K562 (cell line): ENCODE measurements around the gene SETD4. TPM values are rescaled to one million over a fixed set of nuclear protein-coding genes. Genes with fewer than 3 reads are reported as not detected.

ENCODE experiments used
- ATAC-seq: fragments of 200-7000 bp; cut with Tn5 transposase; 3 replicates; pipeline ENCODE4 v1.9.1; 2020; ENCODE audit warnings: moderate library complexity
- BruUV-seq: library from RNA; stranded (reverse); fragments of 400-500 nt; replicated peaks from 2 replicates; lab custom pipeline; 2021; lab: Mats Ljungman, UMichigan
- CTCF ChIA-PET: fragments of 300-600 bp; formaldehyde crosslinking; extraction: SDS; loops from one replicate; lab custom pipeline; 2021; ENCODE audit warnings: low intra/inter-chr PET ratio; lab: Yijun Ruan, JAX
- POLR2A ChIA-PET: fragments of 300-600, 350-650 bp; sonication (Branson Sonifier 250); formaldehyde crosslinking; extraction: SDS; loops from one replicate; lab custom pipeline; 2021; ENCODE audit warnings: antibody characterized with exemption, inconsistent platforms; lab: Yijun Ruan, JAX
- DNase-seq, 4 experiments: peaks; one replicate each; pipeline versions ENCODE4 v3.0.0 to v3.0.0-alpha.2; 2011 to 2018; ENCODE audit warnings: low spot score in 3 of 4, mixed read lengths in 3 of 4; ENCODE audit errors: extremely low read depth in 1 of 4
- FAIRE-seq: peaks from 2 replicates; lab custom pipeline; 2011; peaks lifted over from hg19 to GRCh38; lab: Jason Lieb, UNC
- H2AFZ ChIP-seq: 2 replicates; pipeline ENCODE4 v1.6.0; 2011; ENCODE audit warnings: low read depth, low read length, control low read depth, inconsistent platforms
- H3K27ac ChIP-seq: fragments of 200-600 bp; 3 replicates; pipeline ENCODE4 v1.8.0; 2011; ENCODE audit warnings: low read depth, mild to moderate bottlenecking, control low read depth, inconsistent platforms, low read length, moderate library complexity, mixed read lengths; ENCODE audit errors: extremely low read depth
- H3K27me3 ChIP-seq, 2 experiments: fragments of 300-600 bp in 1 of 2; 2 replicates in 1 of 2; 3 replicates in 1 of 2; pipeline versions ENCODE4 v1.6.0 to v1.8.0; 2011; ENCODE audit warnings: inconsistent platforms in 2 of 2, low read length in 2 of 2, mild to moderate bottlenecking in 1 of 2, mixed read lengths in 1 of 2, moderate library complexity in 1 of 2; ENCODE audit not compliant: control insufficient read depth in 2 of 2, insufficient read depth in 2 of 2
- H3K36me3 ChIP-seq: fragments of 300-600 bp; 3 replicates; pipeline ENCODE4 v1.8.0; 2011; ENCODE audit warnings: mild to moderate bottlenecking, low read length, inconsistent platforms; ENCODE audit not compliant: control insufficient read depth, insufficient read depth
- H3K4me1 ChIP-seq, 2 experiments: fragments of 200-600 bp in 1 of 2; replicated peaks in 1 of 2; 2 replicates in 1 of 2; 3 replicates in 1 of 2; pipeline versions ENCODE4 v1.5.1 to v1.8.0; 2011; ENCODE audit warnings: inconsistent platforms in 2 of 2, low read length in 2 of 2, mild to moderate bottlenecking in 1 of 2, mixed read lengths in 1 of 2, moderate library complexity in 1 of 2; ENCODE audit not compliant: control insufficient read depth in 2 of 2, insufficient read depth in 2 of 2
- H3K4me2 ChIP-seq: 2 replicates; pipeline ENCODE4 v1.6.1; 2011; ENCODE audit warnings: low read length, control low read depth, inconsistent platforms, mixed read lengths; ENCODE audit not compliant: insufficient read depth
- H3K4me3 ChIP-seq: fragments of 200-600 bp; sonication (generic), shearing (Covaris generic); 2 replicates; pipeline ENCODE4 v1.5.1; 2016; ENCODE audit warnings: control low read depth, inconsistent platforms
- H3K79me2 ChIP-seq: fragments of 200-600 bp; 3 replicates; pipeline ENCODE4 v1.8.0; 2011; ENCODE audit warnings: low read length, inconsistent platforms; ENCODE audit not compliant: control insufficient read depth, insufficient read depth
- H3K9ac ChIP-seq, 2 experiments: 2 replicates each; pipeline versions ENCODE4 v1.6.0 to v1.6.1; 2011; ENCODE audit warnings: low read depth in 2 of 2, low read length in 2 of 2, control low read depth in 1 of 2, inconsistent platforms in 1 of 2, mild to moderate bottlenecking in 1 of 2, mixed read lengths in 1 of 2; ENCODE audit not compliant: insufficient read depth in 1 of 2
- H3K9me1 ChIP-seq: one replicate; pipeline ENCODE4 v1.6.0; 2011; ENCODE audit warnings: inconsistent platforms, mild to moderate bottlenecking, low read length, moderate library complexity; ENCODE audit not compliant: control insufficient read depth, insufficient read depth
- H3K9me3 ChIP-seq: replicated peaks from 2 replicates; pipeline ENCODE4 v1.5.1; 2011; ENCODE audit warnings: low read depth, low read length, inconsistent platforms; ENCODE audit not compliant: control insufficient read depth, insufficient read depth
- H4K20me1 ChIP-seq: replicated peaks from 2 replicates; pipeline ENCODE4 v1.6.1; 2011; ENCODE audit warnings: low read length, inconsistent platforms, mixed read lengths; ENCODE audit not compliant: control insufficient read depth, insufficient read depth
- FOXK2 ChIP-seq, 2 experiments: fragments of 450-650 bp; IDR thresholded peaks in 1 of 2; conservative IDR thresholded peaks in 1 of 2; 2 replicates each; pipeline ENCODE4 v1.6.1; 2016; ENCODE audit warnings: low read depth in 2 of 2, mild to moderate bottlenecking in 1 of 2
- POLR2G ChIP-seq: fragments of 200-400 bp; formaldehyde crosslinking; IDR thresholded peaks from 2 replicates; pipeline ENCODE4 v1.6.1; 2017; ENCODE audit warnings: low read depth, mild to moderate bottlenecking, antibody characterized with exemption, low read length, moderate library complexity
- RBM22 ChIP-seq: fragments of 200-400 bp; formaldehyde crosslinking; IDR thresholded peaks from 2 replicates; pipeline ENCODE4 v1.6.1; 2018; ENCODE audit warnings: low read length, low read depth; ENCODE audit not compliant: poor library complexity, severe bottlenecking
- WGBS: fragments of 100-300 bp; shearing (Covaris generic); methylation state at CpG from one replicate; pipeline ENCODE4 v1.1.6; 2016; ENCODE audit warnings: low coverage, mixed read lengths; ENCODE audit not compliant: insufficient coverage; ENCODE audit errors: missing lambda C conversion rate; 5-methylcytosine and 5-hydroxymethylcytosine counted together
- in situ Hi-C: fragments of 300-500 bp; cut with MboI; formaldehyde crosslinking; loops from 4 replicates; pipeline ENCODE4 v1.15.0; 2018; ENCODE audit warnings: inconsistent platforms, mixed read lengths
- intact Hi-C: fragments of 100-400 bp; cut with micrococcal nuclease; formaldehyde crosslinking; loops from 2 replicates; pipeline ENCODE4 v1.14.2; 2022
- polyA plus RNA-seq, 8 experiments: library from polyadenylated mRNA; depleted of rRNA in 4 of 8; stranded (reverse) in 5 of 8; unstranded in 3 of 8; fragments of >200 nt; fragmentation: Nextera tagmentation in 2 of 8; fragmentation: Illumina TruSeq in 1 of 8; extraction: Ambion mirVana in 2 of 8; extraction: Trizol in 1 of 8; gene quantifications; 2 replicates each; pipeline versions ENCODE4 v1.2.1 to v1.2.3, GENCODE V29; 2011 to 2014; ENCODE audit warnings: inconsistent platforms in 1 of 8, missing spikeins in 1 of 8
- total RNA-seq, 7 experiments: library from RNA; depleted of rRNA in 6 of 7; stranded (reverse); fragments of >200 nt in 6 of 7; fragmentation: Illumina TruSeq in 2 of 7; extraction: Trizol in 2 of 7; gene quantifications; 2 replicates each; pipeline versions ENCODE4 v1.2.1 to v1.2.3, GENCODE V29; 2011 to 2021; ENCODE audit warnings: low replicate concordance in 1 of 7

SETD4 gene
- total and polyA plus RNA-seq, 9 of the 15 experiments (the other 6 are each of a cell fraction or from before 2014, with no cell fraction given) = 16.1 to 51.3 (median 25.7) TPM

DNA sequence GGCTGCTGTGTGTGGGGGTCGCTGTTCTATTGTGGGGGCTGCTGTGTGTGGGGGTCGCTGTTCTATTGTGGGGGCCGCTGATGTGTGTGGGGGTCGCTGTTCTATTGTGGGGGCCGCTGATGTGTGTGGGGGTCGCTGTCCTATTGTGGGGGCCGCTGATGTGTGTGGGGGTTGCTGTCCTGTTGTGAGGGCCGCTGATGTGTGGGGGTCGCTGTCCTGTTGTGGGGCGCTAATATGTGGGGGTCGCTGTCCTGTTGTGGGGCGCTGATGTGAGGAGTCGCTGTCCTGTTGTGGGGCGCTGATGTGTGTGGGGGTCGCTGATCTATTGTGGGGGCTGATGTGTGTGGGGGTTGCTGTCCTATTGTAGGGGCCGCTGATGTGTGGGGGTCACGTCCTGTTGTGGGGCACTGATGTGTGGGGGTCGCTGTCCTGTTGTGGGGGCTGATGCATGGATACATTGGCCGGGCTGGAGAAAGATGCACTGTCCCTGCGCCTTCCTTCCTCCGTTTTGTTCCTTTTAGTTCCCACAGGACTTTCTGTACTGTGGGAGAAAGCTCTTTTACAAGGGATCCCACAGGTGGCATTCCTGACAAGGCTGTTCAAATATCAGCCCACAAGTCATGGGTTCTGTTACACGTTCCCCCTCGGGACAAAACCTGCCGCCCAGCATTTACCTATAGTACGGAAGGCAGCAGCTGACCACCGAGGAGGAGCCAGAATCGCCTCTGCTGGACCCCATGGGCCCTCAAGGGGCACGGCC, 27.5 kb downstream of the SETD4 start:
- Histone ChIP-seq H3K36me3 (peaks cover 30% of the 10 kb centered on the region), H3K4me2 (no peak overlapping the region), H3K9me1 (no peaks in the 10 kb centered on the region), H3K9ac (no peak overlapping the region), H3K27me3 (no peaks in the 10 kb centered on the region)
- no peak for FAIRE-seq
- 86% methylated on average over 21 of the region's 28 CpGs for WGBS
- TF ChIP-seq POLR2G = peak; percentile 63
- peak; percentile 23 for TF ChIP-seq RBM22
- no peak for TF ChIP-seq FOXK2 (conservative IDR thresholded peaks at IDR 0.05 in 1 of 2, IDR thresholded peaks at IDR 0.05 in 1 of 2; ENCODE audit: low read depth in 2 of 2)
- TF ChIP-seq, all 486 proteins: peak for 2
- in situ Hi-C loops (no loop called here), intact Hi-C loops (no loop called here)
- BruUV-seq = no TSS peak
- no peak for ATAC-seq
- Histone ChIP-seq H3K79me2 (no peaks in the 10 kb centered on the region), H2AFZ (no peak overlapping the region), H4K20me1 (no peaks in the 10 kb centered on the region), H3K27ac (no peak overlapping the region), H3K9me3 (no peaks in the 10 kb centered on the region), H3K4me1 (peaks cover 9 to 12% of the 10 kb centered on the region in 2 experiments; a peak in 4 of 5 replicates), H3K4me3 (no peak overlapping the region)
- DNase-seq = no peak
- ChIA-PET POLR2A (interaction anchor here (0.7 kb wide), 1 partner anchor 28 kb away, joined by 4 read pairs; the partner anchor contains the start of gene SETD4), CTCF (no interaction called here)
